ENCODE results near the gene RAB19.

The RAB19 gene, protein sequence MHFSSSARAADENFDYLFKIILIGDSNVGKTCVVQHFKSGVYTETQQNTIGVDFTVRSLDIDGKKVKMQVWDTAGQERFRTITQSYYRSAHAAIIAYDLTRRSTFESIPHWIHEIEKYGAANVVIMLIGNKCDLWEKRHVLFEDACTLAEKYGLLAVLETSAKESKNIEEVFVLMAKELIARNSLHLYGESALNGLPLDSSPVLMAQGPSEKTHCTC

DNA sequence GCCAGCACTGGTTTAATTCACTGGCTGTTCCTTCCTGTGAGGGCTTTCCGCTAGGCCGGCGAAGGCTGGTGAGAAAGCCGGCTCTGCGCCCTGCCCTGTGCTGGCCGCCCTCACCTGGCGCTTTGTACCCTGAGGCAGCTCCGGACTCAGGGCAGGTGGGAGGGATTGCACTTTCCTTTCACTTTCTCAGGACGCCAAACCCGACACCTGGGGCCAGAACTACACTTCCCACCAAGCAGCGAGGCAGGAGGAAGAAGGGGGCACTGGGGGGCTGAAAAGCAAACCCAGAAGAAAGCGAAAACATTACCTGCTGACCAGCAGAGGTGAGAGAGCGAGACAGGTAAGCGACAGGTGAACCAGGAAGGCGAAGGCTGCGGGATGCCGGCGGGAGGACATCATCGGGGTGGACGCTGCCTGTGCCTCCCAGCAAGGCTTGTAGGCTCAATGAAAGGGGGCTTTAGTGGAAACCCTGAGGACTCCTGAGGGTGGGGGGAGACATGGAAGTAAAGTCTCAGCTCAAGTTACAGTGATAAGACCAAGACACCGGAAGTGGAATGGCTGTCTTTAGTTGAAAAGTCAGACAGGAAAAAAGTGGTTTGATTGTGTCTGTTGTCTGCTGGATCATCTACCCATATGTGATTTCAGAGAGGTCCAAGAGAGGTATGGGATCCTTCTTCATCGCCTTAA is at the start of gene RAB19:
TSS of gene RAB19 (plus strand) at position 181 of the 687 bp plus-strand sequence. CDS start 3,589 bp downstream, outside the sequence.
- no peaks in the 10 kb centered on the region for H3K36me3 ChIP-seq (ENCODE audit: control insufficient read depth in 5 of 5, insufficient read depth in 5 of 5, low read length in 5 of 5)
- H3K27me3 ChIP-seq (ENCODE audit: control insufficient read depth in 5 of 5, insufficient read depth in 4 of 5, low read length in 5 of 5): peaks cover 0 to 8% (median 6%) of the 10 kb centered on the region in 5 donors
- H3K27ac ChIP-seq (ENCODE audit: low read depth, low read length): no peak within 1 kb of the TSS
- peak within 1 kb of the TSS in 2 of 5 donors; percentile 39 to 50 for H3K9ac ChIP-seq (ENCODE audit: low read length in 5 of 5)
- peak within 1 kb of the TSS in 3 of 5 donors; percentile 23 to 54 (median 43) for H3K4me3 ChIP-seq (ENCODE audit: low read depth in 1 of 5, low read length in 5 of 5)
- no peaks in the 10 kb centered on the region for H3K9me3 ChIP-seq (ENCODE audit: control insufficient read depth in 5 of 5, low read length in 5 of 5)
- H3K4me1 ChIP-seq (ENCODE audit: control insufficient read depth in 5 of 5, insufficient read depth in 5 of 5, low read length in 5 of 5): peaks cover 0 to 7% (median 5%) of the 10 kb centered on the region in 5 donors

DNA sequence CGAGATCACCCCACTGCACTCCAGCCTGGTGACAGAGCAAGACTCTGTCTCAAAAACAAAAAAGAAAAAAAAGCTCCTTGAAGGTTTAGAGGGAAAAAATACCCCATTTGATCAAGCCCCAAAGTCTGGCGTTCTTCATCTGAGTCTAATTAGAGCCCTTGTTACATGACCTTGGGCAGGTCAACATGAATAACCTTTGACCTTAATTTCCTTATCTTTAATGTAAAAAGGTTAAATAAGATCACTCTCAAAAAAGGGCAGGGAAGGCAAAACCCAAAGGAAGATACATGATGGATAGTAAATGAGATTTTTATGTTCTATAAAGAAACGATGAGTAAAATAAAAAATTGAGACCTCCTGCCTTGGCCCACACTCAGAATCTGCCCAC is 45.8 kb upstream of the RAB19 start:
- Histone ChIP-seq H3K27ac (ENCODE audit: low read depth, low read length) (no peak overlapping the region), H3K4me3 (ENCODE audit: low read depth in 1 of 5, low read length in 5 of 5) (no peak overlapping the region), H3K4me1 (ENCODE audit: control insufficient read depth in 5 of 5, insufficient read depth in 5 of 5, low read length in 5 of 5) (peaks cover 0 to 5% (median 3%) of the 10 kb centered on the region in 5 donors), H3K9me3 (ENCODE audit: control insufficient read depth in 5 of 5, low read length in 5 of 5) (no peaks in the 10 kb centered on the region), H3K36me3 (ENCODE audit: control insufficient read depth in 5 of 5, insufficient read depth in 5 of 5, low read length in 5 of 5) (peaks cover 7 to 28% (median 26%) of the 10 kb centered on the region in 5 donors), H3K27me3 (ENCODE audit: control insufficient read depth in 5 of 5, insufficient read depth in 4 of 5, low read length in 5 of 5) (no peaks in the 10 kb centered on the region), H3K9ac (ENCODE audit: low read length in 5 of 5) (no peak overlapping the region)

DNA sequence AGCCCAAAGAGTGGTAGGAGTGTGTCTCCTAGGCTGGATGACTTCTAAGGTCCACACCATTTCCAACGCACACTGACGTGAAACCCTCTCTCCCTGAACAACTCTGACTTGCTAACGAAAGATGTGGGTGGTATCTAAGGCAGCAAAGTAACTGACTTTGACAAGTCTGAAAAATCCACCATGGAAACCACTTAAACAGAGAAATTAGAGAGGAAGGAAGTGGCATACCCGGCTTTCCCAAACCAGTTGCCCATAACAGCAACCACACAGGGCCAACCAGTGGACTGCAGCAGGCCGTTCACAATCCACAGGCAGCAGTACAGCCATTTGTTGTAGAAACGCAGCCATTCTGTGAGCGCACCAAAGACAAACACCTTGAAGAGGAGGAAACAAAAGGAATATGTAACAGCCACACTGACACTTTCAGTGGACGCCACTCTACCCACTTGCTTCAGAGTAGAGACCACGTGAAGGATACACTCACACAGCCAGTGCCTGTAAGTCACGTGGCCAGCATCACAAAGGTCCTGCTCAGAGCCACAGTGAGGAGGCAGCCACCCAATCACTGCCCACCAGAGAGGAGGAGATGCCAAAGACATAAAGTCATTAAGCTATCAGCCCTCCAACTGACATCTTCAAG is 45.3 kb upstream of the RAB19 start:
- H3K9ac ChIP-seq (ENCODE audit: low read length in 5 of 5): no peak overlapping the region
- peaks cover 0 to 5% (median 3%) of the 10 kb centered on the region in 5 donors for H3K4me1 ChIP-seq (ENCODE audit: control insufficient read depth in 5 of 5, insufficient read depth in 5 of 5, low read length in 5 of 5)
- H3K4me3 ChIP-seq (ENCODE audit: low read depth in 1 of 5, low read length in 5 of 5): no peak overlapping the region
- no peaks in the 10 kb centered on the region for H3K27me3 ChIP-seq (ENCODE audit: control insufficient read depth in 5 of 5, insufficient read depth in 4 of 5, low read length in 5 of 5)
- peaks cover 7 to 27% (median 25%) of the 10 kb centered on the region in 5 donors for H3K36me3 ChIP-seq (ENCODE audit: control insufficient read depth in 5 of 5, insufficient read depth in 5 of 5, low read length in 5 of 5)
- H3K27ac ChIP-seq (ENCODE audit: low read depth, low read length): no peak overlapping the region
- no peaks in the 10 kb centered on the region for H3K9me3 ChIP-seq (ENCODE audit: control insufficient read depth in 5 of 5, low read length in 5 of 5)

DNA sequence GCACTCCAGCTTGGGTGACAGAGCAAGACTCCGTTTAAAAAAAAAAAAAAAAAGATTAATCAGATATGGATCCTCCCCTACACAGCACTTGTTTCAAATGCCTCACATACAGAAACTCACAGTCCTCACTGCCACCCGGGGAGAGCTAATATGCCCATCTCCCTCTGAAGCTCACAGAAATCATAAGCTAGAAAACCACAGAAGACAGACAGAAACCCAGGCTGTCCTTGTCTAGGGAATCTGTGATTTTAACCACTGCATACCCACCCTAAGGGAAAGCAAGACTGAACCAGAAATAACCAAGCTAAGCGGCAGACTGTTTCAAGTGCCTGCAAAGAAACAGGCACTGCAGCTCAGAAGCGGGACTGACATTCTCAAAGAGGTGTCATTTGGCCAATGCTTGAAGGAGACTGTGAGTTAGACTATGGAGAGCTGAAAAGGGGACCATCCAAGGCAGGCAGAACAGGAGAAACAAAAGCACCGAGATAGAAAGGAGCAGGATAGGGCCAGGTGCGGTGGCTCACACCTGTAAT is 43.1 kb upstream of the RAB19 start:
- peaks cover 3 to 9% (median 4%) of the 10 kb centered on the region in 5 donors for H3K4me1 ChIP-seq (ENCODE audit: control insufficient read depth in 5 of 5, insufficient read depth in 5 of 5, low read length in 5 of 5)
- peaks cover 0 to 15% (median 12%) of the 10 kb centered on the region in 5 donors for H3K36me3 ChIP-seq (ENCODE audit: control insufficient read depth in 5 of 5, insufficient read depth in 5 of 5, low read length in 5 of 5)
- H3K9me3 ChIP-seq (ENCODE audit: control insufficient read depth in 5 of 5, low read length in 5 of 5): no peaks in the 10 kb centered on the region
- no peak overlapping the region for H3K9ac ChIP-seq (ENCODE audit: low read length in 5 of 5)
- no peak overlapping the region for H3K27ac ChIP-seq (ENCODE audit: low read depth, low read length)
- H3K4me3 ChIP-seq (ENCODE audit: low read depth in 1 of 5, low read length in 5 of 5): no peak overlapping the region
- no peaks in the 10 kb centered on the region for H3K27me3 ChIP-seq (ENCODE audit: control insufficient read depth in 5 of 5, insufficient read depth in 4 of 5, low read length in 5 of 5)

DNA sequence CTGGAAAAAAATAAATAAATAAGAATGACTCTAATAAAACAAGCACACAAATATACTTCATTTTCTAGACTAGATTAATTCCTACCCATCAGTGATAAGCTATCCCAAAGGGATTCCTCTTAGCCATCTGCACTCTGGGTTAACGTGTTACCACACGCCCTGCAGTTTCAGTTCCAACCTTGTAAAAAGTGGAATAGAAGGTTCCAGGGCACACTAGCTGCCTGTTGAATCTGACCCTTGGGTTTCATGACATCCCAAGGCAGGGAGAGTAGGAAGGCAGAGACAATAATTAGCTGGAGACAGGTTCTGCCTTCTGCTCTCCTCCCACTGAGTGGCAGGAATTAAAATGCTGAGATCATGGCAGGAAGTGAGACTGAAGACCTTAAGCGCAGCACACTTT is 39.0 kb upstream of the RAB19 start:
- no peaks in the 10 kb centered on the region for H3K9me3 ChIP-seq (ENCODE audit: control insufficient read depth in 5 of 5, low read length in 5 of 5)
- H3K4me3 ChIP-seq (ENCODE audit: low read depth in 1 of 5, low read length in 5 of 5): no peak overlapping the region
- no peak overlapping the region for H3K9ac ChIP-seq (ENCODE audit: low read length in 5 of 5)
- peaks cover 5 to 27% (median 12%) of the 10 kb centered on the region in 5 donors for H3K36me3 ChIP-seq (ENCODE audit: control insufficient read depth in 5 of 5, insufficient read depth in 5 of 5, low read length in 5 of 5)
- peaks cover 0 to 4% (median 4%) of the 10 kb centered on the region in 5 donors for H3K4me1 ChIP-seq (ENCODE audit: control insufficient read depth in 5 of 5, insufficient read depth in 5 of 5, low read length in 5 of 5)
- no peaks in the 10 kb centered on the region for H3K27me3 ChIP-seq (ENCODE audit: control insufficient read depth in 5 of 5, insufficient read depth in 4 of 5, low read length in 5 of 5)
- H3K27ac ChIP-seq (ENCODE audit: low read depth, low read length): no peak overlapping the region

DNA sequence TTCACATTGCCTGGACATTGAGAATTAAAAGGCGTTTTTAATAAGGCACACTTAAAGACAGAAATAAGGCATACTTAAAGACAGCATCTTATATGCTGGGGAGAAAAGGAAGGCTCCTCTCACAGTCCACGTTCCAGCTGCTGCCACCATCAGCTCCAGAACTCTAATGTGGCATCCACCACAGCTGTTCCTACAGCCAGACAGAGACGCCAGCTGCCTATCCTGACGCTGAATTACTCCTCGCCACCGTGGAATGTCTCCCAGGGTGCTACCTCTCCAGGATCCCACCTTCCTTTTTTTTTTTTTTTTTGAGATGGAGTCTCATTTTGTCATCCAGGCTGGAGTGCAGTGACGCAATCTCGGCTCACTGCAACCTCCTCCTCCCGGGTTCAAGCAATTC is 36.3 kb upstream of the RAB19 start:
- peaks cover 5 to 20% (median 7%) of the 10 kb centered on the region in 5 donors for H3K36me3 ChIP-seq (ENCODE audit: control insufficient read depth in 5 of 5, insufficient read depth in 5 of 5, low read length in 5 of 5)
- peaks cover 0 to 4% (median 4%) of the 10 kb centered on the region in 5 donors for H3K4me1 ChIP-seq (ENCODE audit: control insufficient read depth in 5 of 5, insufficient read depth in 5 of 5, low read length in 5 of 5)
- no peaks in the 10 kb centered on the region for H3K27me3 ChIP-seq (ENCODE audit: control insufficient read depth in 5 of 5, insufficient read depth in 4 of 5, low read length in 5 of 5)
- no peak overlapping the region for H3K27ac ChIP-seq (ENCODE audit: low read depth, low read length)
- no peak overlapping the region for H3K9ac ChIP-seq (ENCODE audit: low read length in 5 of 5)
- H3K4me3 ChIP-seq (ENCODE audit: low read depth in 1 of 5, low read length in 5 of 5): no peak overlapping the region
- no peaks in the 10 kb centered on the region for H3K9me3 ChIP-seq (ENCODE audit: control insufficient read depth in 5 of 5, low read length in 5 of 5)

DNA sequence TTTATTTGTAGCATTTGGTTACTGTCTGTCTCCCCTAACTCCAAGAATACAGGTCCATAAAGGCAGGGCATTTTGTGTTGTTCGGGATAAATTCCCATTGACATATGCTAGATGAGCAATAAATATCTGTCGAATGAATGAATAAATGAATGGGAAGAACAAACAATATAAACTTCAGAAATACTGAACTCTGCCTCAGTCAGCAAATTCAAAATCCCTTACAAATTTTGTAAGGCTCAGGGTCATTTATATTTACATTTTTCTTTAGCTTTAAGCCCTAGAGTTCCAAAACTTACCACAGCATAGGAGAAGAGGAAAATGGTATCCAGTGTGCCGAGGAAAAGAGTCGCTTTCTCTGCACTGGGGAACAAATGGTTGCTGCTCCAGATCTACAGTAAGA is 34.6 kb upstream of the RAB19 start:
- H3K9ac ChIP-seq (ENCODE audit: low read length in 5 of 5): no peak overlapping the region
- H3K9me3 ChIP-seq (ENCODE audit: control insufficient read depth in 5 of 5, low read length in 5 of 5): no peaks in the 10 kb centered on the region
- peaks cover 5 to 20% (median 7%) of the 10 kb centered on the region in 5 donors for H3K36me3 ChIP-seq (ENCODE audit: control insufficient read depth in 5 of 5, insufficient read depth in 5 of 5, low read length in 5 of 5)
- H3K4me1 ChIP-seq (ENCODE audit: control insufficient read depth in 5 of 5, insufficient read depth in 5 of 5, low read length in 5 of 5): peaks cover 0 to 4% (median 4%) of the 10 kb centered on the region in 5 donors
- no peaks in the 10 kb centered on the region for H3K27me3 ChIP-seq (ENCODE audit: control insufficient read depth in 5 of 5, insufficient read depth in 4 of 5, low read length in 5 of 5)
- no peak overlapping the region for H3K27ac ChIP-seq (ENCODE audit: low read depth, low read length)
- H3K4me3 ChIP-seq (ENCODE audit: low read depth in 1 of 5, low read length in 5 of 5): no peak overlapping the region

DNA sequence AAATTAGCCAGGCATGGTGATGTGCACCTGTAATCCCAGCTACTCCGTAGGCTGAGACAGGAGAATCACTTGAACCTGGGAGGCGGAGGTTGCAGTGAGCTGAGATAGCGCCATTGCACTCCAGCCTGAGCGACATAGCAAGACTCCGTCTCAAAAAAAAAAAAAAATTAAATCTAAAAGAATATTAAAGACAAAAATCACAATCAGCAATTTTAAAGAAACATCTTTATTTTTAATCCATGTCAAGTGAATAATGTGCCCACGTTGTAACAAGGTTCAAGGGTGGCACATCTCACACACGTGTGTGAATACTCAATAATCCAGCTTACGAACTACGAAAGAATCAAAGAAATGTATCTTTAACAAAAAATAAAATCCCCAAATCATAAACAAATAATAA is 28.5 kb upstream of the RAB19 start:
- H3K27ac ChIP-seq (ENCODE audit: low read depth, low read length): no peak overlapping the region
- H3K36me3 ChIP-seq (ENCODE audit: control insufficient read depth in 5 of 5, insufficient read depth in 5 of 5, low read length in 5 of 5): peaks cover 6 to 32% (median 24%) of the 10 kb centered on the region in 5 donors
- H3K4me3 ChIP-seq (ENCODE audit: low read depth in 1 of 5, low read length in 5 of 5): no peak overlapping the region
- no peak overlapping the region for H3K9ac ChIP-seq (ENCODE audit: low read length in 5 of 5)
- no peaks in the 10 kb centered on the region for H3K4me1 ChIP-seq (ENCODE audit: control insufficient read depth in 5 of 5, insufficient read depth in 5 of 5, low read length in 5 of 5)
- no peaks in the 10 kb centered on the region for H3K9me3 ChIP-seq (ENCODE audit: control insufficient read depth in 5 of 5, low read length in 5 of 5)
- H3K27me3 ChIP-seq (ENCODE audit: control insufficient read depth in 5 of 5, insufficient read depth in 4 of 5, low read length in 5 of 5): no peaks in the 10 kb centered on the region

DNA sequence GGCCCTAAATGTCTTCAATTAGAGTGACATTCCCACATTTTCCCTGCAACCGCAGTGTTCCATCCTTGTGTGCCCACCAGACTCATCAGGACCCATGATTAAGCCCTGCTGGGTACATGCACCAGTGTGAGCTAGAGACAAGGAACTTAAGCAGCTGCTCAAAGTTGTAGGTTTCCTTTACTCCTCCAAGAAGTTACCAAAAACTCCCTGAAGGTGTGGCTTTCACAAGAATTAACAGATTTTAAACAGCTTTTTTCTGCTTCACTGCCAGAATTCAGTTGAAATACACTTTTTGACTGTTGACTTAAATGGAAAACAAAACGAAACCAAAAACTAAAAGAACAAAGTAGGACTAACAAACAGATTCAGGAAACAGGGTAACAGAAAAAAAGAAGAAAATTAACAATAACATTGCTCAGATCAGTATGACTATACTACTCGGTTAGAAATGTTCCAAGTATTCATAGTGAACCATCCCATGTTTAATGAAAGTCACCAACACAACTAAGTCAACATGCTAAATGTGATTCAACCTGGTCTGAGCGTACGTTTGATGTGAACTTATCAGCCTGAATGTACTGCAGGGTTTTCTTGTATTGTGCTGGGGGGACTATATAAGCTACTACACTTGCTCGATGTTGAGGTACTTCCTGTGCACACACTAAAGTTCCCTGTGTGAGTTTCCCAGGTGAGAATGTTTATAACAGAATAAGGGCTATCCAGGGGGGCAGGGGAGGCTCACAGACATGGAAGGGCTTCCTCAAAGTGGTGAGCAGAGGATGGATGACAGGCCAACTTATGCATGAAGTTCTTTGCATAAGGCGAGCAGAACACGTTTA is 27.7 kb upstream of the RAB19 start:
- no peak overlapping the region for H3K27ac ChIP-seq (ENCODE audit: low read depth, low read length)
- H3K4me3 ChIP-seq (ENCODE audit: low read depth in 1 of 5, low read length in 5 of 5): no peak overlapping the region
- H3K4me1 ChIP-seq (ENCODE audit: control insufficient read depth in 5 of 5, insufficient read depth in 5 of 5, low read length in 5 of 5): no peaks in the 10 kb centered on the region
- no peak overlapping the region for H3K9ac ChIP-seq (ENCODE audit: low read length in 5 of 5)
- no peaks in the 10 kb centered on the region for H3K27me3 ChIP-seq (ENCODE audit: control insufficient read depth in 5 of 5, insufficient read depth in 4 of 5, low read length in 5 of 5)
- no peaks in the 10 kb centered on the region for H3K9me3 ChIP-seq (ENCODE audit: control insufficient read depth in 5 of 5, low read length in 5 of 5)
- H3K36me3 ChIP-seq (ENCODE audit: control insufficient read depth in 5 of 5, insufficient read depth in 5 of 5, low read length in 5 of 5): peaks cover 6 to 36% (median 24%) of the 10 kb centered on the region in 5 donors
